Choroid plexus epithelial cell (primary cell): ENCODE results near the gene SCD5.
A peak's percentile ranks its signal among the peaks of the same experiment; 100 is the strongest.

Experiments used
- DNase-seq: peaks from one replicate; pipeline ENCODE4 v3.0.0-alpha.2; 2010; ENCODE audit warnings: low read depth
- H3K4me3 ChIP-seq: 2 replicates; pipeline ENCODE4 v1.5.1; 2011; ENCODE audit warnings: low read depth, mild to moderate bottlenecking, control low read depth, low read length, moderate library complexity
- CTCF ChIP-seq: conservative IDR thresholded peaks from 2 replicates; pipeline ENCODE4 v1.5.1; 2011; ENCODE audit warnings: low read depth, mild to moderate bottlenecking, control low read depth, inconsistent platforms, low read length, moderate library complexity

SCD5 gene

GRCh38 chr4:82786828-82787227 is 11.8 kb downstream of the SCD5 start:
- no peak for DNase-seq
- no peak for TF ChIP-seq CTCF
- no peak overlapping the region for H3K4me3 ChIP-seq

DNA sequence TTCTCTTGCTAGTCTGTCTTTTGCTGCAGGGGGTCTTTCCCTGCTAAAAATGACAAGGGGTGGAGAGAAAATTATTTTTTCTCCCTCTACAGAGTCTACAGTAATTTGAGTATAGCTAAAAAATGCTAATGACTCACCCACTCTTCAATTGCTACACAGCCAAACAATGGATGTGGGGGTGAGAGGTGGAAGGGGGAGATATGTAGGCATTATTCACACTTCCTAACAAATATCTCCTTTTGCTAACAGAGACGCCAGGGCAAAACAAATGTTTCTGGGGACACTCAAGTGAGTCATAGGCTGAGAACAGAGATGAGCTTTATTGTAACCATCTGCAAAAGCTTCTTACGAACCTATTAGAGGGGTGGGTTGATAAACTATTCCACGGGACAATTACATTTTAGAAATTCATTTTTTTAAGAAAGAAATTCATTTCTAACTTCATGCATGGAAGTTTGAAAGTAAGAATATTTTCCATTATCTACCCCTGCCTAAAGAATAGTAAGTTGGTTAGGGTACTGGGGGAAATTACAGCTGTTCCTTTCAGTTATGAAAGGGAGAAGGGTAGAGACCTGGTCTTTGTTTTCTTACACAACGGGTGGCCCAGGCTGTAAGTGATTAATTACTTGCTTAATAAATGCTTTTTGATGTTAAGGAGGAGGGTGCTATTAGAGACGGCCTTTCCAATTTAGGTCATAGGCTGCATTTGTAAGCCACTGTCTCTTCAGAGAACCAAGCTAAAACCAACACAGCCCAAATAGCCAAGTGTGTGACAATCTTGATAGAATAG is 12.8 kb downstream of the SCD5 start:
- no peak for TF ChIP-seq CTCF
- H3K4me3 ChIP-seq, result peak overlapping the region; percentile 9
- peak; percentile 81 for DNase-seq

GRCh38 chr4:82784681-82785610 is 13.7 kb downstream of the SCD5 start:
- no peak overlapping the region for H3K4me3 ChIP-seq
- no peak for TF ChIP-seq CTCF
- peak; percentile 60 for DNase-seq

GRCh38 chr4:82782626-82783345 is 15.8 kb downstream of the SCD5 start:
- no peak overlapping the region for H3K4me3 ChIP-seq
- no peak for TF ChIP-seq CTCF
- no peak for DNase-seq

DNA sequence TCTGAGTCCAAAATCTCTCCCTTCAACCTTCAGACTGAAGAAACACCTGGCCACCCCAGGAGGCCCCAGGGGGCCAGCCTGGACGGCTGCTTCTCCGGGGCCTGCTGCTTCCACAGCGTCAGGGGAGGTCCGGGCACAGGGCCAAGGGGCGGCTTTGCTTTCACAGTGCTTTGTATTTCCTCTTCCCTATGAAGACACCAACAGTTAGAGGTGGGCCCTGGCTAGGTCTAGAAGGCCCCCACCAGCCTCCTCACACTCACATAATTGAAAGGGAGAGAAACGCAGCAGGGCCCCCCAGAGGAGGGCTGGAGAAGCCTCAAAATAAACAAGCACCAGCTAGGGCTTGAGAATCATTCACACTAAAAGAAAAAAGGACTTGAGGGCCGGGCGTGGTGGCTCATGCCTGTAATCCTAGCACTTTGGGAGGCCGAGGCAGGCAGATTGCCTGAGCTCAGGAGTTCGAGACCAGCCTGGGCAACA is 17.8 kb downstream of the SCD5 start:
- no peak overlapping the region for H3K4me3 ChIP-seq
- peak; percentile 95 for DNase-seq
- TF ChIP-seq CTCF, result peak; percentile 49

- no peak for DNase-seq
- no peak overlapping the region for H3K4me3 ChIP-seq
- no peak for TF ChIP-seq CTCF
Observed at GRCh38 chr4:82780170-82780751, 18.3 kb downstream of the SCD5 start.
